SK-N-SH (cell line): ENCODE data around the gene NSMCE1.

Source experiments
- CHD2 ChIP-seq: fragments of 150-350 bp; IDR thresholded peaks from 2 replicates; pipeline ENCODE4 v1.6.1; 2018; ENCODE audit warnings: low read length; ENCODE audit not compliant: partially characterized antibody
- TCF12 ChIP-seq: IDR thresholded peaks from 2 replicates; pipeline ENCODE4 v1.4.0; 2012
- TF ChIP-seq, protein P1 (sequence below): fragments of 200-600 bp; sonication (generic); IDR thresholded peaks from 2 replicates; pipeline ENCODE4 v1.6.1; 2017; ENCODE audit warnings: antibody characterized with exemption, mild to moderate bottlenecking, moderate library complexity

DNA sequence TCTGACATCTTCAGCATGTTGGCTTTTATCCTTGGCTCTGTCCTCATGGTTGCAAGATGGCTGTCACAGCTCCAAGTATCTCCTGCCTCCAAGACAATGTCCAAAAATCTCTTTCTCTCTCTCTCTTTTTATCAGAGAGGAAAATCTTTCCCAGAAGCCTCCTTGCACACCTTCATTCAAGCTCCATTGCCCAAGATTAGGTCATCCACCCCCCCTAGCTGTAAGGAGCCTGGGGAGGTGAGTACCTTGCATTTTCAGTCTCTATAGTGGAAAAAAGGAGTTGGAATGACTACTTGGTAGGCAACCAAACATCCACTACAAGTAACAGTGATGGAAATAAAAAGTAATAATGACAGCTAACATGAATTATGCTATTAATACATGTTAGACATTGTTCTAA, 22.0 kb upstream of the NSMCE1 start:
- TF ChIP-seq, protein P1, sequence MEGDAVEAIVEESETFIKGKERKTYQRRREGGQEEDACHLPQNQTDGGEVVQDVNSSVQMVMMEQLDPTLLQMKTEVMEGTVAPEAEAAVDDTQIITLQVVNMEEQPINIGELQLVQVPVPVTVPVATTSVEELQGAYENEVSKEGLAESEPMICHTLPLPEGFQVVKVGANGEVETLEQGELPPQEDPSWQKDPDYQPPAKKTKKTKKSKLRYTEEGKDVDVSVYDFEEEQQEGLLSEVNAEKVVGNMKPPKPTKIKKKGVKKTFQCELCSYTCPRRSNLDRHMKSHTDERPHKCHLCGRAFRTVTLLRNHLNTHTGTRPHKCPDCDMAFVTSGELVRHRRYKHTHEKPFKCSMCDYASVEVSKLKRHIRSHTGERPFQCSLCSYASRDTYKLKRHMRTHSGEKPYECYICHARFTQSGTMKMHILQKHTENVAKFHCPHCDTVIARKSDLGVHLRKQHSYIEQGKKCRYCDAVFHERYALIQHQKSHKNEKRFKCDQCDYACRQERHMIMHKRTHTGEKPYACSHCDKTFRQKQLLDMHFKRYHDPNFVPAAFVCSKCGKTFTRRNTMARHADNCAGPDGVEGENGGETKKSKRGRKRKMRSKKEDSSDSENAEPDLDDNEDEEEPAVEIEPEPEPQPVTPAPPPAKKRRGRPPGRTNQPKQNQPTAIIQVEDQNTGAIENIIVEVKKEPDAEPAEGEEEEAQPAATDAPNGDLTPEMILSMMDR = no peak
- TF ChIP-seq CHD2 = no peak
- TF ChIP-seq TCF12 = no peak
